ENCODE data around the gene CCDC85B.

GRCh38 chr11:65849771-65850216 is 40.7 kb upstream of the CCDC85B start:
- no peak for TF ChIP-seq CTCF (IDR thresholded peaks at IDR 0.05 in 8 of 11, conservative IDR thresholded peaks at IDR 0.05 in 3 of 11)
- no peak for TF ChIP-seq POLR2A (IDR thresholded peaks at IDR 0.05)
- peak in 1 of 3 donors; percentile 39 for TF ChIP-seq POLR2AphosphoS5 (IDR thresholded peaks at IDR 0.05)

All from spleen (tissue), 7 donors.